ENCODE results near the gene GPR26.

GPR26 gene, protein sequence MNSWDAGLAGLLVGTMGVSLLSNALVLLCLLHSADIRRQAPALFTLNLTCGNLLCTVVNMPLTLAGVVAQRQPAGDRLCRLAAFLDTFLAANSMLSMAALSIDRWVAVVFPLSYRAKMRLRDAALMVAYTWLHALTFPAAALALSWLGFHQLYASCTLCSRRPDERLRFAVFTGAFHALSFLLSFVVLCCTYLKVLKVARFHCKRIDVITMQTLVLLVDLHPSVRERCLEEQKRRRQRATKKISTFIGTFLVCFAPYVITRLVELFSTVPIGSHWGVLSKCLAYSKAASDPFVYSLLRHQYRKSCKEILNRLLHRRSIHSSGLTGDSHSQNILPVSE

GRCh38 chr10:123666318-123667236 lies at the start of gene GPR26:
TSS of gene GPR26 (plus strand) at chr10:123666355. CDS start at chr10:123666408, 53 bp downstream.
- DNase-seq (ENCODE audit: low read depth in 2 of 2), result no peak

DNA sequence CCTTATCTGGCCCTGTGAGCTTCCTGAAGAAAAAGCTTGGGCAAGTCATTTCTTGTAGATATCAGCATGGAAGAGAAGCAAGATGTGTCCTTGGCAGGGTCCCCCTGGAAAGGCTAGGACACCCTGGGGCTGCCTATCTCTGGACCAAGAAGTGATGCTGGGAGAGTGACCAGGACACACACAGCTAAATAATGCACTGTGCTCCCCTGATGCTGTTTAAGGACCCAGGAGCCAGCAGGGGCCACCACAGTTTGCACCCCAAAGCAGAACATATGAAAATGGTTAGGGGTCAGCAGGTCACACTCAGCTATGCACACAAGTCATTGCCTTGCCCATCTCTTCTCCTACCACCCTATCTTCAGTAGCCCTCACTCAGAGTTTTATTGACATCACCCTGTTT lies 47.9 kb upstream of the GPR26 start:
- no peak for DNase-seq (ENCODE audit: low read depth in 2 of 2)

DNA sequence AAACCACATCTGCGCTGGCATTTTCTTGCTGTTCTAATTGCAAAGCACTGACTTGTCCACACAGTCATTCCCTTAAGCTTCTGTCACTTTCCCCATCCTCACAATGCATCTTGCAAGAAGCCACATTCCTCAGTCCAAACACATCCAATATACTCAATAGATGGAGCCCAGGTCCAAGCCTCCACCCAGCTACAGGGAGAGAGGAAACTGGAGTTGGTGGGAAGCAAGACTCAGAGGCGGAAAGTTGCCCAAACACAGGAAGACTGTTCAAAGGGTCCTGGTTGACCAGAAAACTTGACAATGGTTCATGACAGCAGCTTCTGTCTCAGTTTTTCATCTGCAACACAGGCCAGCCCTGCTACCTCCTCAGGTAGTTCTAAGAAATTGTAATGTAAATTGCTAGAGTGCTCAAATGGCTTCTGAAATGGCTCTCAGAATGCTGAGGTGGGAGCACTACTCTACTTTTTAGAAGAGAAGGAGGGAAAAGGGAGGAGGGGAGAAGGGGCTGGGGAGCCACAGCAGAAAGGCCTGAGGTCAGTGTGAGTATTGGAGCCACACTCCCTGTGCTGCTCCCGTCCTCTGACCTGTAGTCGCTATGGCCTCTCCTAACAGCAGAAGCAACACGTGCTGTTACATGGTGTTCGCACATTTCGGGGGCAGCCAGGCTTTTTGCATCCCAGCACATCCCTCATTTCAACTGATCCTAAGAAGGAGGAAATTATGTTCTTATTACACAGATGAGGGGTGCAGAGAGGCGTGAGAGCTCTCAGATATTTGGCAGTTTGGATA lies 46.9 kb upstream of the GPR26 start:
- no peak for DNase-seq (ENCODE audit: low read depth in 2 of 2)

GRCh38 chr10:123620621-123621020 lies 45.5 kb upstream of the GPR26 start:
- no peak for DNase-seq (ENCODE audit: low read depth in 2 of 2)

- DNase-seq (ENCODE audit: low read depth in 2 of 2), result no peak
Observed at GRCh38 chr10:123621492-123621891, 44.7 kb upstream of the GPR26 start.

- DNase-seq (ENCODE audit: low read depth in 2 of 2), result no peak
Observed at GRCh38 chr10:123621916-123622315, 44.2 kb upstream of the GPR26 start.

GRCh38 chr10:123622381-123622780 lies 43.8 kb upstream of the GPR26 start:
- DNase-seq (ENCODE audit: low read depth in 2 of 2), result no peak

- DNase-seq (ENCODE audit: low read depth in 2 of 2), result no peak
Observed at GRCh38 chr10:123624086-123624485, 42.1 kb upstream of the GPR26 start.

DNA sequence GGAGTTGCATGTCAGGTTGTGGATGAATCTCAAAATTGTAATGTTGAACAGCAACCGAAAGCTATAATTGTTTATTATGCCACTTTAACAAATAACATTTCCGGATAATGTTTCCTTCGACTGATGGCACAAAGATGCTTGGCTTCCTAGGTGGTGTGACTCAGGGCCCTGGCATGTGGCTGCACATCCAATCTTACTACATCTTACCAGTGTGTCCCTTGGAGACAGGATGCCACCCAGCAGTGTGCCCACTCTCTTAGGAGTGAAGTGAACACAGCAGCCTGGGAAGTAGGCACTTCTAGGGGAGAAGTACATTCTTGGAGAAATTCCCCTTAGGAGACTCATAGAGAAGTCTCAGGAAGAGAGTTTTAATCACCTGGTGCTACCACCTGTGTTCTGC lies 33.0 kb upstream of the GPR26 start:
- no peak for DNase-seq (ENCODE audit: low read depth in 2 of 2)

DNA sequence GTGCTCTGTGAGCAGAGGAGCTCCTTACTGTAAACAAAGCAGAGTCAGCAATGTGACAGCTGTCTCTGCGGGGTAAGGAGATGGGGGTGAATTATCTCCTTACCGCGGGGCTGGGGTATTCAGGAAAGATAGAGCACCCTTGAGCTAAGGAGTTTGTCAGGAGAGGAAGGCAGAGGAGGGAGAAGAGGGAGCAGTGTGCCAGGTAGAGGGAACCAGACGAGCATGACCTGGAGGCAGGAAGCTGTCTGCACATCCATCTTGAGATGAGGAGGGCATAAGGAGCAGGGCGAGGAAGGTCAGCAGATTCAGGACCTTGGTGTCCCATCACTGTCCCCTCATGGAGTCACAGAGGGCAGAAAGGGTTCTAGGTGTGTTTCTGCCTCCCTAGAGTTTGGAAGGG lies 32.5 kb upstream of the GPR26 start:
- DNase-seq (ENCODE audit: low read depth in 2 of 2), result no peak

- no peak for DNase-seq (ENCODE audit: low read depth in 2 of 2)
Observed at GRCh38 chr10:123634221-123634620, 31.9 kb upstream of the GPR26 start.

- no peak for DNase-seq (ENCODE audit: low read depth in 2 of 2)
Observed at GRCh38 chr10:123635131-123635530, 31.0 kb upstream of the GPR26 start.

DNA sequence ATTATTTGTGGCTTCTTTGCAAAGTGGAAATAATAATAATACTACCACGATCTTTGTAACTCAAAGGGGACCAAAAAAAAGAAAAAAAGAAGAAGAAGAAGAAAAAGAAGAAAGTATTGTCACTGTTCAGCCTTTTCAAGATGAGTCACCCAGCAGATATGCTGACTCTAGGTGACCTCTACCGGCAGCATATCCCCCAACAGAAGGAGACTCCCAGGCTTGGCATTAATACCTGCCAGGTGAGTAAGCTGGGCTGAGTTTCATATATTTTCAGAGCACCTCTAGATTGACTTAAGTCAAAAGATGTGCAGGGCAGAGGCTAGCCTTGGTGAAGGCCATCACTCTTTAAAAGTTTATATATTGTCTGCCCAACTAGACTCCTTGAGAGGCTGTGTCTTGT lies 30.4 kb upstream of the GPR26 start:
- DNase-seq (ENCODE audit: low read depth in 2 of 2), result no peak

DNA sequence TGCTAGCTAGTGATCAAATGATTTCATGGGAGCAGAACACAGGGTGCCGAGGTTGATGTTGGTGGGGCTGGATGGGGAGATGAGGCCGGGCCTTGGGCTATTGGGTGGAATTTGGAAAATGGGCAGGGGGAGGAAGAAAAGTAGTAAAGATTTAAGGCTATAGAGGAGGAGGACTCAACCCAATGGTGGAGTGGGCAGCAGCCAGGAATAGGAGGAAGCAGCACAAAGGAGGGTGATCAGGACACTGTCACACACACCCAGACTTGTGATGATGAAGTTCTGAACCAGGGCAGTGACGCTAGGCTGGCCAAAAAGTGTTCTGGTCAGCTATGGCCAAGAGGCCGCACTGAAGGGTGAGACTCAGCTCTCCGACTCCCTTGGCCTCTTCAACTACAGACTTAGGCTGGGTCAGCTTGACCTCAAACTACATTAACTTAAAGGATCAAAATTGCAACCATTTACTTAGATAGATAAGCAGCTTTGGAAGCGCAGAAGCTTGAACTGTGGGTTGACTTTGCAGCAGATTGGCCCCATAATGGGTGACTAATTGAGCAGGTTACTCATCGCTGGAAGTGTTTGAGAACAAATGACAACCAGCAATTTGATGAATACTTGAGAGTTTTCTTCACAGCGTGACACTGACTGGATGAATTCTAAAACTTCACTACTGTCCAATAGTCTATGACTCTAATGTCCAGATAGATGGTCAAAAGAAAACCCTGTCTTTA lies 29.4 kb upstream of the GPR26 start:
- no peak for DNase-seq (ENCODE audit: low read depth in 2 of 2)

- DNase-seq (ENCODE audit: low read depth in 2 of 2), result no peak
Observed at GRCh38 chr10:123637326-123637880, 28.8 kb upstream of the GPR26 start.

- no peak for DNase-seq (ENCODE audit: low read depth in 2 of 2)
Observed at GRCh38 chr10:123639131-123639530, 27.0 kb upstream of the GPR26 start.

DNA sequence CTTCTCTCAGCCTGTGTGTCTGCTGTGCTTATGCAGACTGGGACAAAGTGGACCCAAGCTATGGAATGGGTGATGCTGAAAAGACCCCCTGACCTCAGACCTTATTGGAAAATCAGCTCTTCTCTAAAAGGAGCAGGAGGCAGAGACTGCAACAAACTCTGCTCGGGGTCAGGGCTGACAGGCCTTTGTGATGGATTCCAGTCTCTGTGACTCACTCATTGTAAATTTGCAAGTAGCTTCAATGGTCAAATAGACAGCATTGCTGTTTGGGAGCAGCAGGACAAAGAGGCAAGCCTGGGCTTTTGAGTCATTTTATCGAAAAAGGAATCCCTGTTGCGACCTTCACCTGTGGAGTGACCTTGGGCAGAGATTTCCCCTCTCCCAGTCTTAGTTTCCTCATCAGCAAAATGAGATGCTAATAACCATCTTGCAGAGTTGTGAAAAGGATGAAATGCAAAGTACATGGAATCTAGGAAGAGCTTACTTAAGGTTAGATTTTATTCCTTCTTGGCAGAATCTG lies 26.1 kb upstream of the GPR26 start:
- no peak for DNase-seq (ENCODE audit: low read depth in 2 of 2)

GRCh38 chr10:123642293-123642692 lies 23.9 kb upstream of the GPR26 start:
- no peak for DNase-seq (ENCODE audit: low read depth in 2 of 2)

GRCh38 chr10:123642697-123643096 lies 23.5 kb upstream of the GPR26 start:
- no peak for DNase-seq (ENCODE audit: low read depth in 2 of 2)

DNA sequence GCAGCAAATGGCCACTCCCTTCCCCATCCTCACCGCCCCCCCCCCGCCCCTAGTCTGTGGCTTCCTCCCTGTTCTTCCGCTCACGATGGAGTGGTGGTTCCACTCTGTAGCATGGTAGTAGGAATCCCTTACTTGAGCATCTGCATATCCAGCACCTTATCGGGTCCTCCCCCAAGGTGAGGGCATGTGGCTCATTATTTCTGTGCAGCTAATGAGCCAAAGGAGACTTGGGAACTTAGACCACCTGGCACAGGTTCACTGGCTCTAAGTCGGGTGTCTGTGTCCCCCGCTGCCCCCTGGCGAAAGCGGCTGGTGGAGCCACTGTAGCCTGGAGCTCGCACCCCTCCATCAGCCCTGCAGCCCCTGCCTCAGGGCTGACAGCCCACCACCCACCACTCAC lies 22.8 kb upstream of the GPR26 start:
- no peak for DNase-seq (ENCODE audit: low read depth in 2 of 2)

GRCh38 chr10:123645016-123645415 lies 21.1 kb upstream of the GPR26 start:
- DNase-seq (ENCODE audit: low read depth in 2 of 2), result no peak
